Neuronal stem cell (in vitro differentiated cells): ENCODE results near the gene VWA1.

Experiments
- DNase-seq: peaks from one replicate; pipeline ENCODE4 v3.0.0-alpha.2; 2013; ENCODE audit warnings: low spot score
- H2AFZ ChIP-seq: one replicate; pipeline ENCODE4 v1.6.1; 2013; ENCODE audit warnings: mild to moderate bottlenecking, low read length, inconsistent platforms
- H2AK5ac ChIP-seq: 2 replicates; pipeline ENCODE4 v1.6.1; 2013; ENCODE audit warnings: low read depth, mild to moderate bottlenecking, inconsistent platforms, low read length, moderate library complexity, mixed read lengths
- H2BK120ac ChIP-seq: 2 replicates; pipeline ENCODE4 v1.6.1; 2013; ENCODE audit warnings: low read depth, mild to moderate bottlenecking, inconsistent platforms, low read length, moderate library complexity, mixed read lengths
- H2BK12ac ChIP-seq: one replicate; pipeline ENCODE4 v1.6.1; 2013; ENCODE audit warnings: low read length, inconsistent platforms
- H2BK15ac ChIP-seq: 2 replicates; pipeline ENCODE4 v1.6.1; 2013; ENCODE audit warnings: mild to moderate bottlenecking, low read length, inconsistent platforms, mixed read lengths
- H2BK5ac ChIP-seq: one replicate; pipeline ENCODE4 v1.6.1; 2013; ENCODE audit warnings: inconsistent platforms, mild to moderate bottlenecking, low read length, moderate library complexity
- H3K14ac ChIP-seq: one replicate; pipeline ENCODE4 v1.6.1; 2013; ENCODE audit warnings: low read length, inconsistent platforms
- H3K18ac ChIP-seq: 2 replicates; pipeline ENCODE4 v1.6.1; 2013; ENCODE audit warnings: low read length, inconsistent platforms
- H3K23ac ChIP-seq: 2 replicates; pipeline ENCODE4 v1.6.1; 2013; ENCODE audit warnings: low read depth, mild to moderate bottlenecking, mixed read lengths, low read length, inconsistent platforms; ENCODE audit not compliant: poor library complexity
- H3K27ac ChIP-seq: replicated peaks from 3 replicates; pipeline ENCODE4 v1.5.1; 2013; ENCODE audit warnings: low read length, inconsistent platforms
- H3K27me3 ChIP-seq, 3 experiments: 2 replicates each; pipeline ENCODE4 v1.6.1; 2013; ENCODE audit warnings: low read length in 3 of 3, mild to moderate bottlenecking in 2 of 3, inconsistent platforms in 1 of 3, low read depth in 1 of 3, mixed read lengths in 1 of 3, moderate library complexity in 1 of 3; ENCODE audit not compliant: control insufficient read depth in 3 of 3, insufficient read depth in 3 of 3
- H3K36me3 ChIP-seq, 2 donors: replicated peaks in 1 of 2; 2 replicates each; pipeline ENCODE4 v1.6.1; 2013; ENCODE audit warnings: low read length in 2 of 2; ENCODE audit not compliant: control insufficient read depth in 2 of 2, insufficient read depth in 2 of 2
- H3K4ac ChIP-seq: 2 replicates; pipeline ENCODE4 v1.6.1; 2013; ENCODE audit warnings: inconsistent platforms, mild to moderate bottlenecking, low read length, moderate library complexity
- H3K4me1 ChIP-seq, 2 donors: 1 replicate in 1 of 2; 2 replicates in 1 of 2; pipeline ENCODE4 v1.6.1; 2013; ENCODE audit warnings: low read length in 2 of 2, low read depth in 1 of 2; ENCODE audit not compliant: control insufficient read depth in 2 of 2, insufficient read depth in 1 of 2
- H3K4me2 ChIP-seq: one replicate; pipeline ENCODE4 v1.6.1; 2013; ENCODE audit warnings: mild to moderate bottlenecking, low read length, inconsistent platforms; ENCODE audit not compliant: insufficient read depth, poor library complexity, severe bottlenecking
- H3K4me3 ChIP-seq, 2 donors: 2 replicates each; pipeline ENCODE4 v1.5.1; 2013; ENCODE audit warnings: low read length in 2 of 2, mild to moderate bottlenecking in 2 of 2, inconsistent platforms in 1 of 2, moderate library complexity in 1 of 2
- H3K79me1 ChIP-seq: one replicate; pipeline ENCODE4 v1.6.1; 2013; ENCODE audit warnings: low read depth, mild to moderate bottlenecking, inconsistent platforms, low read length, moderate library complexity
- H3K9ac ChIP-seq: one replicate; pipeline ENCODE4 v1.6.1; 2013; ENCODE audit warnings: mild to moderate bottlenecking, low read depth, low read length, inconsistent platforms; ENCODE audit not compliant: poor library complexity
- H3K9me3 ChIP-seq, 2 donors: replicated peaks in 1 of 2; 2 replicates each; pipeline versions ENCODE3 to v1.6.1; 2013; ENCODE audit warnings: low read length in 2 of 2, mild to moderate bottlenecking in 2 of 2, inconsistent platforms in 1 of 2, low read depth in 1 of 2, mixed read lengths in 1 of 2, moderate library complexity in 1 of 2; ENCODE audit not compliant: control insufficient read depth in 2 of 2, insufficient read depth in 1 of 2
- H4K8ac ChIP-seq: one replicate; pipeline ENCODE4 v1.6.1; 2013; ENCODE audit warnings: low read depth, mild to moderate bottlenecking, inconsistent platforms, low read length, moderate library complexity
- H4K91ac ChIP-seq: one replicate; pipeline ENCODE4 v1.6.1; 2013; ENCODE audit warnings: low read length, low read depth, mild to moderate bottlenecking, inconsistent platforms; ENCODE audit not compliant: poor library complexity
- WGBS, 2 donors: extraction: QIAGEN DNeasy Blood & Tissue Kit; methylation state at CpG; one replicate each; pipeline ENCODE4 v1.1.7; 2013; ENCODE audit warnings: missing lambda C conversion rate in 2 of 2, mixed read lengths in 1 of 2; ENCODE audit not compliant: insufficient read length in 2 of 2, insufficient replicate concordance in 1 of 2; ENCODE audit errors: extremely low coverage in 2 of 2; 5-methylcytosine and 5-hydroxymethylcytosine counted together

The VWA1 gene

DNA sequence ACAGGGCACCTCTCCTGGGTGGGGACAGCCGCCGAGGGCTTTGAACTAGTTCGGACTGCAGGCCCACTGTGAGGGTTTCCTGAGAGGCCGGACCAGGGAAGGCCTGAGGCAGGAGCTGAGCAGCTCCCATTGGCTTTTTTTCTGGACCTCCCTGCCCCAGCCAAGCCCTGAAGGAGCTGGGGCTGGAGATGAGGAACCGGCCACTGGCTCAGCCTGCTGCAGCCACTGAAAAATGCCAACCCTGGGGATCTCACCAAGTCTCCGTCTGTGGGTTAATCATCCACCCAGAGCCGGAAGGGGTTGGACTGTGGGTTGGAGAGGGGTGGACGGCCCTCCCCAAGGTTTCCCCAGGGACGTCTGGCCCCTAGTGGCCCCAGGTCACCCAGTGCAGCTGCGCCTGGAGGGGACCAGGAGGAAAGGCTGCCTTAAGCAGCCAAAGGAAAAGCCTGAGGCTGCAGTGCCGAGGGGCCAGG, 2.5 kb downstream of the VWA1 start:
- Histone ChIP-seq H3K9me3 (no peaks in the 10 kb centered on the region), H4K8ac (no peak overlapping the region), H3K4me2 (no peak overlapping the region), H3K4me3 (no peak overlapping the region), H2BK5ac (no peak overlapping the region), H3K14ac (peak overlapping the region; percentile 38), H2AFZ (peak overlapping the region; percentile 29), H3K4ac (no peak overlapping the region), H3K9ac (no peak overlapping the region), H2BK15ac (peak overlapping the region; percentile 75), H3K36me3 (no peaks in the 10 kb centered on the region), H3K18ac (no peak overlapping the region), H3K79me1 (peaks cover 4% of the 10 kb centered on the region), H4K91ac (no peak overlapping the region), H2BK120ac (no peak overlapping the region), H2AK5ac (peak overlapping the region; percentile 100), H3K23ac (no peak overlapping the region), H3K27ac (no peak overlapping the region), H3K27me3 (peaks cover 0 to 20% (median 5%) of the 10 kb centered on the region in 3 experiments), H2BK12ac (no peak overlapping the region), H3K4me1 (peaks cover 28 to 50% of the 10 kb centered on the region in 2 donors)
- DNase-seq, result no peak
- WGBS, 2 donors, result no CpG with 5 or more reads among the region's 11 CpGs

DNA sequence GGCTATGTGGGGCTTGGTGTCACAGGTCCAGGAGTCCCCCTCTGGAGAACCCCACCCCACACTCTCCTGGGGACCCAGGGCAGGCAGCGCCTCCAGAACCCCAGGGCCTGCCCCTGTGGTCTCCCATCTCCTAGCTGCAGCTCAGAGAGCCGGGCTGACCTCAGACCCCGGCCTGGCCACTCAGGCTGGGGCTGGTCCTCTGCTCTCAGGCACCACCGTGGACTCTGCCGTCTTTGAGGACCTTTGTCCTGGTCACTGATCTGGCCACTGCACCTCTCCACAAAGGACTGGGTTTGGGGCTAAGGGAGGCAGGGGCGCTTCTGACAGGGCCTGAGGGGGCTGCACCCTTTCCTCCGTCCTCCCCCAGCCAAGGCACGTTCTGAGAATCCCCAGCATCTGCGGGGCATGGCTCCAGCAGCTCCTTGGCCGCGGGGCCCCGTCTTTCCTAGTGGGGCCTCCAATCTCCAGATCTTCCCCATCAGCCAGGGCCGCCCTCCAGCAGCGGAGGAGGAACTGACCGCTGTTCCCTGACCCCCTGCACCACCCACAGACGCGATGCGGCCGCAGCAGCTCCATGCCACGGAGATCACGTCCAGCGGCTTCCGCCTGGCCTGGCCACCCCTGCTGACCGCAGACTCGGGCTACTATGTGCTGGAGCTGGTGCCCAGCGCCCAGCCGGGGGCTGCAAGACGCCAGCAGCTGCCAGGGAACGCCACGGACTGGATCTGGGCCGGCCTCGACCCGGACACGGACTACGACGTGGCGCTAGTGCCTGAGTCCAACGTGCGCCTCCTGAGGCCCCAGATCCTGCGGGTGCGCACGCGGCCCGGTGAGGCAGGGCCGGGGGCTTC, 3.3 kb downstream of the VWA1 start:
- no CpG with 5 or more reads among the region's 45 CpGs for WGBS, 2 donors
- Histone ChIP-seq H3K27me3 (peaks cover 0 to 20% (median 5%) of the 10 kb centered on the region in 3 experiments), H2AK5ac (peak overlapping the region; percentile 56), H3K27ac (no peak overlapping the region), H3K18ac (no peak overlapping the region), H4K8ac (no peak overlapping the region), H3K23ac (no peak overlapping the region), H2BK5ac (peak overlapping the region; percentile 90), H2BK12ac (no peak overlapping the region), H2AFZ (peak overlapping the region; percentile 11), H3K14ac (no peak overlapping the region), H4K91ac (no peak overlapping the region), H3K4ac (no peak overlapping the region), H3K4me2 (no peak overlapping the region), H3K4me1 (peaks cover 23 to 45% of the 10 kb centered on the region in 2 donors), H3K9me3 (no peaks in the 10 kb centered on the region), H3K36me3 (no peaks in the 10 kb centered on the region), H3K9ac (no peak overlapping the region), H3K4me3 (no peak overlapping the region), H2BK120ac (no peak overlapping the region), H2BK15ac (no peak overlapping the region), H3K79me1 (peaks cover 4% of the 10 kb centered on the region)
- DNase-seq, result no peak

DNA sequence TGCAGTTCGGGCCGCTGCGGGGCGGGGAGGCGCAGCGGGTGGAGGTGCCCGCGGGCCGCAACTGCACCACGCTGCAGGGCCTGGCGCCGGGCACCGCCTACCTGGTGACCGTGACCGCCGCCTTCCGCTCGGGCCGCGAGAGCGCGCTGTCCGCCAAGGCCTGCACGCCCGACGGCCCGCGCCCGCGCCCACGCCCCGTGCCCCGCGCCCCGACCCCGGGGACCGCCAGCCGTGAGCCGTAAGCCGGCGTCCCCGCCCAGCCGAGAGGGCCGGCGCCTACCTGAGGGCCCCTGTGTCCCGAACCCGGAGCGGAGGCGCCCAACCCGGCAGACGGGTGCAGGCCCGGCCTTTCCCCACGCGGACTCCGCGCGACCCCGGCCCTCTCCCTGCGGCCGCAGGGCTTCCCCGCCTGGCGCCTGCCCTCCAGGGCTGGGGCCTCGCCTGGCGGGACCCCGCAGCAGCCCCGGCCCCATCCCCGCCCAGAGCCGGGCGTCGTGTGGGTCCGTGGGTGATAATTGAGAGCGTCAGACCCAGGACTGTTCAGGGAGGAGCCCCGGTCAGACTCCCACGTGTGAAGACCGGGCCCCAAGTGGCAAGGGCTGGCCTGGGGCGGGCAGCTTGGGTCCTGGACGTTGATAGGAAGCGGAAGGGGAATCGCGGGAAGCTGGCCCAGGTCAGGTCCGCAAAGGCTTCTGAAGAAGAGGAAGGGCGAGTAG, 4.2 kb downstream of the VWA1 start:
- no peak for DNase-seq
- Histone ChIP-seq H3K23ac (peak overlapping the region; percentile 73), H3K4me3 (no peak overlapping the region), H2AK5ac (peak overlapping the region; percentile 96), H3K4me1 (peaks cover 14 to 35% of the 10 kb centered on the region in 2 donors), H2BK15ac (peak overlapping the region; percentile 96), H3K14ac (no peak overlapping the region), H3K36me3 (no peaks in the 10 kb centered on the region), H3K4ac (no peak overlapping the region), H3K27me3 (peaks cover 0 to 19% (median 5%) of the 10 kb centered on the region in 3 experiments), H2AFZ (no peak overlapping the region), H2BK12ac (no peak overlapping the region), H2BK5ac (peak overlapping the region; percentile 3), H4K8ac (no peak overlapping the region), H3K9me3 (no peaks in the 10 kb centered on the region), H4K91ac (no peak overlapping the region), H3K4me2 (no peak overlapping the region), H3K79me1 (peaks cover 4% of the 10 kb centered on the region), H3K9ac (peak overlapping the region; percentile 44), H2BK120ac (peak overlapping the region; percentile 69), H3K18ac (no peak overlapping the region), H3K27ac (no peak overlapping the region)
- no CpG with 5 or more reads among the region's 82 CpGs for WGBS, 2 donors
